Measurements from ENCODE around the gene AGAP1.

- no peak for TF ChIP-seq CTCF (IDR thresholded peaks at IDR 0.05)
- TF ChIP-seq SMC3 (IDR thresholded peaks at IDR 0.05), result no peak
- TF ChIP-seq RCOR1 (IDR thresholded peaks at IDR 0.05; ENCODE audit: low read depth, low read length), result no peak
- no peak for TF ChIP-seq CEBPB (IDR thresholded peaks at IDR 0.05)
- no peak for TF ChIP-seq POLR2A (IDR thresholded peaks at IDR 0.05; ENCODE audit: low read length)
- no peak for TF ChIP-seq HOXB5 (CRISPR knock-in tag; IDR thresholded peaks at IDR 0.05)
Measured at GRCh38 chr2:235827585-235827992, 333.7 kb downstream of the AGAP1 start.

All from A549 (cell line).